NB4 (cell line): ENCODE results near the gene ARHGEF17.

ENCODE experiments used
- CTCF ChIP-seq: IDR thresholded peaks from one replicate; pipeline ENCODE4 v1.5.1; 2012; ENCODE audit warnings: low read depth, low read length
- MAX ChIP-seq: IDR thresholded peaks from 2 replicates; pipeline ENCODE4 v1.6.1; 2011; ENCODE audit warnings: low read depth, low read length
- MYC ChIP-seq: IDR thresholded peaks from 2 replicates; pipeline ENCODE4 v1.6.1; 2011; ENCODE audit warnings: low read depth, low read length
- POLR2A ChIP-seq: IDR thresholded peaks from 2 replicates; pipeline ENCODE4 v1.6.1; 2011; ENCODE audit warnings: mild to moderate bottlenecking; ENCODE audit not compliant: insufficient read length; ENCODE audit errors: extremely low read depth

GRCh38 chr11:73365352-73366264, 57.5 kb downstream of the ARHGEF17 start:
- TF ChIP-seq CTCF: no peak
- TF ChIP-seq POLR2A: no peak
- TF ChIP-seq MAX: no peak
- TF ChIP-seq MYC: no peak
